NCI-H2029 (cell line): Measurements from ENCODE around the gene YWHAG.
"Not testable (repeated sequence)": the region's sequence is repeated elsewhere in the genome, so short reads cannot be mapped to it uniquely, and the experiment has no call there.

ENCODE experiments used
- DNase-seq: peaks from one replicate; lab custom pipeline; 2025; lab: John Stamatoyannopoulos, UW

Gene YWHAG

GRCh38 chr7:76347710-76348109 is 11.1 kb downstream of the YWHAG start:
- DNase-seq = no peak

- no peak for DNase-seq
These were observed 12.0 kb downstream of the YWHAG start for GRCh38 chr7:76346778-76347177.

GRCh38 chr7:76346097-76346496 is 12.7 kb downstream of the YWHAG start:
- DNase-seq = no peak

GRCh38 chr7:76343931-76344321 is 14.9 kb downstream of the YWHAG start:
- no peak for DNase-seq

- no peak for DNase-seq
These were observed 15.4 kb downstream of the YWHAG start for GRCh38 chr7:76343294-76343930.

GRCh38 chr7:76342222-76342621 is 16.6 kb downstream of the YWHAG start:
- no peak for DNase-seq

GRCh38 chr7:76340617-76341131 is 18.1 kb downstream of the YWHAG start:
- no peak for DNase-seq

GRCh38 chr7:76338298-76339084 is 20.3 kb downstream of the YWHAG start:
- DNase-seq = no peak

GRCh38 chr7:76337147-76337546 is 21.6 kb downstream of the YWHAG start:
- no peak for DNase-seq

- no peak for DNase-seq
These were observed 22.7 kb downstream of the YWHAG start for GRCh38 chr7:76336094-76336493.

- not testable (repeated sequence) for DNase-seq
These were observed 23.4 kb downstream of the YWHAG start for GRCh38 chr7:76335417-76335816.

GRCh38 chr7:76334320-76334967 is 24.3 kb downstream of the YWHAG start:
- no peak for DNase-seq

- DNase-seq = no peak
These were observed 25.2 kb downstream of the YWHAG start for GRCh38 chr7:76333511-76334101.

GRCh38 chr7:76332078-76332477 is 26.7 kb downstream of the YWHAG start:
- DNase-seq = no peak

- no peak for DNase-seq
These were observed 28.1 kb downstream of the YWHAG start for GRCh38 chr7:76330673-76331072.

GRCh38 chr7:76330261-76330660 is 28.5 kb downstream of the YWHAG start:
- no peak for DNase-seq

GRCh38 chr7:76329479-76329878 is 29.3 kb downstream of the YWHAG start:
- DNase-seq = no peak

- no peak for DNase-seq
These were observed 30.4 kb downstream of the YWHAG start for GRCh38 chr7:76328389-76328788.

GRCh38 chr7:76327610-76328009 is 31.2 kb downstream of the YWHAG start:
- DNase-seq = no peak

GRCh38 chr7:76326646-76327233 is 32.1 kb downstream of the YWHAG start:
- DNase-seq = no peak

GRCh38 chr7:76325811-76326210 is 33.0 kb downstream of the YWHAG start:
- no peak for DNase-seq

- no peak for DNase-seq
These were observed 33.7 kb downstream of the YWHAG start for GRCh38 chr7:76325092-76325491.
